ENCODE measurements around the gene DALRD3. TPM values are rescaled to one million over a fixed set of nuclear protein-coding genes. Genes with fewer than 3 reads are reported as not detected.

DALRD3 gene, protein sequence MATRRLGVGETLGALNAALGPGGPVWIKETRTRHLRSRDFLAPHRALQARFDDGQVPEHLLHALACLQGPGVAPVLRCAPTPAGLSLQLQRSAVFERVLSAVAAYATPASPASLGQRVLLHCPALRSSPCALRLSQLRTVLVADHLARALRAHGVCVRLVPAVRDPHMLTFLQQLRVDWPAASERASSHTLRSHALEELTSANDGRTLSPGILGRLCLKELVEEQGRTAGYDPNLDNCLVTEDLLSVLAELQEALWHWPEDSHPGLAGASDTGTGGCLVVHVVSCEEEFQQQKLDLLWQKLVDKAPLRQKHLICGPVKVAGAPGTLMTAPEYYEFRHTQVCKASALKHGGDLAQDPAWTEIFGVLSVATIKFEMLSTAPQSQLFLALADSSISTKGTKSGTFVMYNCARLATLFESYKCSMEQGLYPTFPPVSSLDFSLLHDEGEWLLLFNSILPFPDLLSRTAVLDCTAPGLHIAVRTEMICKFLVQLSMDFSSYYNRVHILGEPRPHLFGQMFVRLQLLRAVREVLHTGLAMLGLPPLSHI
- 16.8 to 24.1 TPM (median 23.1 TPM) in 5 replicates for total RNA-seq (2022; extraction: Qiagen RNA extraction)

DNA sequence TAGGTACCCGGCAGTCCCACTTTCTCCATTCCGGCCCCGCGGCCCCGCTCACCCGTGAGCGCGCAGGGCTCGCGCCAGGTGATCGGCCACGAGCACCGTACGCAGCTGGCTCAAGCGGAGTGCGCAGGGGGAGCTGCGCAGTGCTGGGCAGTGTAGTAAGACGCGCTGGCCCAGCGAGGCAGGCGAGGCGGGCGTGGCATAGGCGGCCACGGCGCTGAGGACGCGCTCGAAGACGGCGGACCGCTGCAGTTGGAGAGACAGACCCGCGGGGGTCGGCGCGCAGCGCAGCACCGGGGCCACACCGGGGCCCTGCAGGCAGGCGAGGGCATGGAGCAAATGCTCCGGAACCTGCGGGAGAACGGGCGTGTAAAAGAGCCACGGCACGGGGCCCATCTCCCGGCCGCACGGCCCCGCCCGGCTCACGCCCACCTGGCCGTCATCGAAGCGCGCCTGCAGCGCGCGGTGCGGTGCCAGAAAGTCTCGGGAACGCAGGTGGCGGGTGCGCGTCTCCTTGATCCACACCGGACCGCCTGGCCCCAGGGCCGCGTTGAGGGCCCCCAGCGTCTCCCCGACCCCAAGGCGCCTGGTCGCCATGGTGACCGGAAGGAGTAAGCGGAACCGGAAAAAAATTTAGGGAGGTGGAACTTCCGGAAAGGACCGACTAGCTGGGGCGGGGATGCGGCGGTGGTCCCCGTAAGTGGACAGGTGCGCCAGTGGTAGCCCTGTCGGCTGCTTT, at the start of gene DALRD3:
TSS of gene DALRD3 (minus strand) at position 610 of the 736 bp plus-strand sequence. CDS start at position 594, 16 bp downstream.

DNA sequence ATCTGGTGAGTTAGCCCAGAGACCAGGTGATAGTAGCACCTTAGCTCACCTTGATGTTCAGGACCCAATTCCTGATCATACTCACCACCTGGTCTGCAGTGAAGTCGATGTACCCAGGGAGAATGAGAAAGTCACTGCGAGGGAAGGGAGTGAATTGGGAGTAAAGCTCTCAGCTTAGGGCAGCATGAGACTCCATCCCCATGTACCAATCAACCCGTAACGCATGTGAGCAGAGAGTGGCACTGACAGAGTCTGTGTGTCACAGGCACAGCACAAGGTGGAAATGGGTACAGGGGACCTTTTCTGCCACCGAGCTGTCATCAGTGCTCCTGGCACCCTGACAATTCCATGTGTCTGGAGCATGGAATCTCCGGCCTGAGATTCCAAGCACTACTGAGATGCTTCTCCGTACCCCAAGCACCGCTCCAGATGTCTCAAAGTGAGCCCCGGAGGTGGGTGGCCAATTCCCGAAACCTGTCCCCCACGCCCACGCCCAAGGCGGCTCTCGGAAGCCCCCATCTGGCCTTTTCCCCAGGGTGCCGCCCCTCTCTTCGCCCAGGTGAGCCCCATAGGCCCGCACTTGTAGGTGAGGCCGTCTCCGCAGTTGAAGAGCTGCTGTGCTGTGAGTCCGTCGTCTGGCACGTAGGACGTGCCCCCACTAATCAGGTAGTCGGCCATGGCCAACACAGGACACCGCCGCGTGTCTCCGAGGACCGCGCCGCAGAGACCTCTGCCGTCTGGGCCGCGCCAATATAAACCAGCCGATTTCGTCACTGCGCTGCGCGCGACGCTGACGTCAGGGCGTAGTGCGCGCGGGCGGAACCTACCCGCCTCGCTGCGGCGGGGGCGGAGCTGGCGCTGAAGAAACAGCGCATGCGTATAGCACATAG, 10.5 kb upstream of the DALRD3 start, which contains the start of gene IMPDH2:
TSS of gene IMPDH2 (minus strand) at position 726 of the 890 bp plus-strand sequence. CDS start at position 678, 48 bp downstream.

DNA sequence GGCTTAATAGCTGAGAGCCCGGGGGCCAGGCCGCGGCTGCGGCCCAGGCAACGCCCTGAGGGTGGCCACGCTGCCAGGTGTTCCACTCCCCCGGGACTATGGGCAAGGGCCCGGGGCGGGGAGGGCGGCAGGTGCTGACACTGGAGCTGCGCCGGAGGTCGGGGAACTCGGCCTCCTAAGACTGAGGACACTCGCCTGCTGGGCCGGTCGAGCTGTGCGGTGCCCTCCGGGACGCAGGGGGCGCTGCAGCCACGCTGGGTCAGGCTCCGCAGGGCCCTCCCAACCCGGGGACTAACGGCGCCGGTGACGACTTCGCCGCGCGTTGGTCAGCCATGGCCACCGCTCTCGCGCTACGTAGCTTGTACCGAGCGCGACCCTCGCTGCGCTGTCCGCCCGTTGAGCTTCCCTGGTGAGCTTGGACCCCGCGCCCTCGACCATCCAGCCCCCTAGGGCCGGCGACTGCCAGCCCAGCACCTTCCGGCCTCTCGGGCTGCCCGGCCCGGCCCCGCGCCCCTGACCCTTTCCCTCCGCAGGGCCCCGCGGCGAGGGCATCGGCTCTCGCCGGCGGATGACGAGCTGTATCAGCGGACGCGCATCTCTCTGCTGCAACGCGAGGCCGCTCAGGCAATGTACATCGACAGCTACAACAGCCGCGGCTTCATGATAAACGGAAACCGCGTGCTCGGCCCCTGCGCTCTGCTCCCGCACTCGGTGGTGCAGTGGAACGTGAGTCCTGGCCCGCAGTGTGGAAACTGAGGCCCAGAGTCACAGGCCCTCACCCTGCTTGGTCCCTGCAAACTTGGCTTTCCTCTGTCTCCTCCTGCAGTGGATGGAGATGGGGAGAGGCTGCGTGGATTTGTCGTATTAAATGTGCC, 3.7 kb upstream of the DALRD3 start, which contains the start of gene NDUFAF3:
TSS of gene NDUFAF3 (plus strand) at position 309 of the 875 bp plus-strand sequence. CDS start at position 333, 24 bp downstream.

DNA sequence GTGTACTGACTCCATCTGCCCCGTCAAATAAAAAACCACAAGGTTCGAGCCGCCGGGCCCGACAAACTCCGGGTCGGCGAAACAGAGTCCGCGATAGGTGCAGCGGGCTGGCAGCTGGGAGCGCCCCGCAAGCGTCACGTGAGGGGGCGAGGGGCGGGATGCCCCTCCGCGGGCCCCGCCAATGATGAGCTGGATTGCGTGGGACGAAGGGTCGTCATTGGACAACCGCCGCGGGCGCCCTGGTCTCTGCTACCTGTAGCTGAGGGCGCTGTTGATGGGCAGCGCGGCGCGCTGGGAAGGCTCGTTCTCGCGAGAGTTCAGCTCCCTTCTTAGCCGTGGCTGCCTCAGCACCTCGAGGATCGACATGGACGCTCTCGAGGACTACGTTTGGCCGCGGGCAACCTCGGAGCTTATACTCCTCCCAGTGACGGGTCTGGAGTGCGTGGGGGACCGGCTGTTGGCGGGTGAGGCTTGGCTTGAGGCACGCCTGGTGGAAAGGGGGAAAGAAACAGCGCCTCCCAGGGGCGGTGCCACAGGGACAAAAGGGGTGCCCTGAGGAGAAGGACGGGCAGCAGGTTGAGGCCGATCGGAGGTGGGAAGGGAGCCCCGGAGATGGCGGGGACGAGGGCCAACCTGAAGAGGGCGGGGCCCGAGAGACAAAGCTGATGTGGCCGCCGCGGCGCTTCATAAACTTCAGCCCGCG, 11.2 kb downstream of the DALRD3 start, which contains the start of gene WDR6:
TSS of gene WDR6 (plus strand) at position 324 of the 703 bp plus-strand sequence. CDS start at position 365, 41 bp downstream.

DNA sequence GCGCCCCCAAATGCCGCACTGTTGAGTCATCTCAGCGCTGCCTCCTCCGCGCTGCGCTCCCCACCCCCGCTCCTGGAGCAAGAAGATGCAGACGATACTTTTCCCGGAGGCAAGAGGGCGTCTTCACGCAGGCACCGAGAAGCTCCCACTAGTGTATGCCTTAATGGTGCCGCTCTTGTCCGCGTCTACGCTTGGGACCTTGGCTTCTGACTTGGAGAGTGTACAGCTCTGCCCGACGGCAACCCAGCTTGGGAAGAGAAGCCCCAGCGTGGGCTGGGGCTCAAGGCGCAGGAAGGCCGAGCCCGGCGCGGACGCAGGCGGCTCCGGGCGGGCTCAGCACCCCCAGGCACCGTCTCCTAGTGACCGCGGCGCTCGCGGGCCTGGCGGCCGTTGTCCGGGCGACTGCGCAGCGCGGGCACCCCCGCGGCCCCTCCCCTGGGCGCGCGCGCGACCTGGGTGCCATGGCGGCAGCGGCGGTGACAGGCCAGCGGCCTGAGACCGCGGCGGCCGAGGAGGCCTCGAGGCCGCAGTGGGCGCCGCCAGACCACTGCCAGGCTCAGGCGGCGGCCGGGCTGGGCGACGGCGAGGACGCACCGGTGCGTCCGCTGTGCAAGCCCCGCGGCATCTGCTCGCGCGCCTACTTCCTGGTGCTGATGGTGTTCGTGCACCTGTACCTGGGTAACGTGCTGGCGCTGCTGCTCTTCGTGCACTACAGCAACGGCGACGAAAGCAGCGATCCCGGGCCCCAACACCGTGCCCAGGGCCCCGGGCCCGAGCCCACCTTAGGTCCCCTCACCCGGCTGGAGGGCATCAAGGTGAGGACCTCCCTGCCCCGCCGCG, 28.4 kb downstream of the DALRD3 start, which contains the start of gene P4HTM:
TSS of gene P4HTM (plus strand) at position 446 of the 840 bp plus-strand sequence. CDS start at position 462, 16 bp downstream.

Other genes with a start within 250 kb of the DALRD3 start
- 15.4 to 25.3 TPM (median 23.1 TPM) in 5 replicates for gene PRKAR2A, start 170.7 kb downstream of the DALRD3 start, total RNA-seq (2022; extraction: Qiagen RNA extraction)
- 11.4 to 12.2 TPM (median 11.5 TPM) in 5 replicates for gene SLC25A20, start 119.7 kb downstream of the DALRD3 start, total RNA-seq (2022; extraction: Qiagen RNA extraction)
- gene ARIH2, start 99.7 kb downstream of the DALRD3 start, total RNA-seq (2022; extraction: Qiagen RNA extraction), result 56.6 to 60.5 TPM (median 59.6 TPM) in 5 replicates
- 11.2 to 16.0 TPM (median 15.4 TPM) in 5 replicates for gene P4HTM, start 28.3 kb downstream of the DALRD3 start, total RNA-seq (2022; extraction: Qiagen RNA extraction)
- 48.7 to 80.3 TPM (median 70.5 TPM) in 5 replicates for gene WDR6, start 11.2 kb downstream of the DALRD3 start, total RNA-seq (2022; extraction: Qiagen RNA extraction)
- 59.7 to 82.8 TPM (median 79.4 TPM) in 5 replicates for gene NDUFAF3, start 3.5 kb upstream of the DALRD3 start, total RNA-seq (2022; extraction: Qiagen RNA extraction)
- gene IMPDH2, start 10.8 kb upstream of the DALRD3 start, total RNA-seq (2022; extraction: Qiagen RNA extraction), result 162 to 178 TPM (median 171 TPM) in 5 replicates
- gene QRICH1, start 75.5 kb upstream of the DALRD3 start, total RNA-seq (2022; extraction: Qiagen RNA extraction), result 34.0 to 45.6 TPM (median 41.5 TPM) in 5 replicates
- gene QARS1, start 86.2 kb upstream of the DALRD3 start, total RNA-seq (2022; extraction: Qiagen RNA extraction), result 126 to 160 TPM (median 152 TPM) in 5 replicates
- gene USP19, start 102.2 kb upstream of the DALRD3 start, total RNA-seq (2022; extraction: Qiagen RNA extraction), result 14.9 to 22.9 TPM (median 22.0 TPM) in 5 replicates
- 72.0 to 116 TPM (median 99.6 TPM) in 5 replicates for gene LAMB2, start 114.5 kb upstream of the DALRD3 start, total RNA-seq (2022; extraction: Qiagen RNA extraction)
- gene CCDC71, start 147.8 kb upstream of the DALRD3 start, total RNA-seq (2022; extraction: Qiagen RNA extraction), result 11.1 to 15.1 TPM (median 13.7 TPM) in 5 replicates
- gene KLHDC8B, start 153.0 kb upstream of the DALRD3 start, total RNA-seq (2022; extraction: Qiagen RNA extraction), result 4.2 to 6.0 TPM (median 5.0 TPM) in 5 replicates

All from A549 treated with dexamethasone at 1 μM for 4 hours (cell line).